Fibroblast of lung (primary cell): ENCODE results near the gene RAG2. TPM values are rescaled to one million over a fixed set of nuclear protein-coding genes. Genes with fewer than 3 reads are reported as not detected.

Source experiments
- DNase-seq, 2 donors: peaks; one replicate each; pipeline versions ENCODE4 v3.0.0 to v3.0.0-alpha.2; 2010; ENCODE audit warnings: low read depth in 2 of 2
- H2AFZ ChIP-seq: 2 replicates; pipeline ENCODE4 v1.5.1; 2012; ENCODE audit warnings: low read length, control low read depth, inconsistent platforms
- H3K27ac ChIP-seq: 2 replicates; pipeline ENCODE4 v1.5.1; 2011; ENCODE audit warnings: low read length, control low read depth; ENCODE audit not compliant: insufficient read depth
- H3K27me3 ChIP-seq: 2 replicates; pipeline ENCODE4 v1.5.1; 2011; ENCODE audit warnings: mild to moderate bottlenecking, low read length; ENCODE audit not compliant: control insufficient read depth, insufficient read depth
- H3K36me3 ChIP-seq: 2 replicates; pipeline ENCODE4 v1.5.1; 2011; ENCODE audit warnings: low read length; ENCODE audit not compliant: control insufficient read depth, insufficient read depth
- H3K4me1 ChIP-seq: 2 replicates; pipeline ENCODE4 v1.5.1; 2011; ENCODE audit warnings: low read length; ENCODE audit not compliant: control insufficient read depth, insufficient read depth; ENCODE audit errors: extremely low read depth
- H3K4me2 ChIP-seq: 2 replicates; pipeline ENCODE4 v1.5.1; 2011; ENCODE audit warnings: low read length, control low read depth; ENCODE audit not compliant: insufficient read depth; ENCODE audit errors: extremely low read depth
- H3K4me3 ChIP-seq, 4 experiments: fragments of 200-600 bp in 1 of 4; sonication (generic) in 1 of 4; replicated peaks in 1 of 4; 2 replicates each; pipeline ENCODE4 v1.5.1; 2011 to 2016; ENCODE audit warnings: low read length in 4 of 4, low read depth in 3 of 4, mild to moderate bottlenecking in 3 of 4, control low read depth in 2 of 4, inconsistent platforms in 1 of 4, mixed read lengths in 1 of 4; ENCODE audit not compliant: insufficient read depth in 1 of 4; ENCODE audit errors: control extremely low read depth in 1 of 4
- H3K79me2 ChIP-seq: 2 replicates; pipeline ENCODE4 v1.5.1; 2012; ENCODE audit warnings: mild to moderate bottlenecking, low read length, inconsistent platforms; ENCODE audit not compliant: control insufficient read depth, insufficient read depth
- H3K9ac ChIP-seq: 2 replicates; pipeline ENCODE4 v1.5.1; 2011; ENCODE audit warnings: mild to moderate bottlenecking, low read length, control low read depth; ENCODE audit not compliant: insufficient read depth
- H3K9me3 ChIP-seq: 2 replicates; pipeline ENCODE4 v1.5.1; 2012; ENCODE audit warnings: low read depth, low read length; ENCODE audit not compliant: control insufficient read depth, insufficient read depth
- H4K20me1 ChIP-seq: 2 replicates; pipeline ENCODE4 v1.5.1; 2011; ENCODE audit warnings: low read length; ENCODE audit not compliant: control insufficient read depth, insufficient read depth; ENCODE audit errors: extremely low read depth
- EZH2 ChIP-seq: IDR thresholded peaks from 2 replicates; pipeline ENCODE4 v1.5.1; 2012; ENCODE audit warnings: low read length, control low read depth, mild to moderate bottlenecking; ENCODE audit errors: missing control alignments
- polyA plus RNA-seq, 2 donors: library from polyadenylated mRNA; depleted of rRNA in 1 of 2; stranded (reverse) in 1 of 2; unstranded in 1 of 2; fragments of >200 nt; gene quantifications; 2 replicates each; pipeline ENCODE4 v1.2.1, GENCODE V29; 2011 to 2012; ENCODE audit warnings: missing spikeins in 1 of 2
- total RNA-seq: library from RNA; depleted of rRNA; stranded (reverse); fragments of >200 nt; gene quantifications from 2 replicates; pipeline ENCODE4 v1.2.1, GENCODE V29; 2014
- TF ChIP-seq, protein P1 (sequence below), 2 donors: IDR thresholded peaks in 1 of 2; conservative IDR thresholded peaks in 1 of 2; 1 replicate in 1 of 2; 2 replicates in 1 of 2; pipeline ENCODE4 v1.5.1; 2011 to 2012; ENCODE audit warnings: low read length in 2 of 2, control low read depth in 1 of 2, inconsistent platforms in 1 of 2, low read depth in 1 of 2, mild to moderate bottlenecking in 1 of 2

The RAG2 gene
- total and polyA plus RNA-seq, 2 donors (not counting 1 experiment from before 2014, with no cell fraction given) = not detected

DNA sequence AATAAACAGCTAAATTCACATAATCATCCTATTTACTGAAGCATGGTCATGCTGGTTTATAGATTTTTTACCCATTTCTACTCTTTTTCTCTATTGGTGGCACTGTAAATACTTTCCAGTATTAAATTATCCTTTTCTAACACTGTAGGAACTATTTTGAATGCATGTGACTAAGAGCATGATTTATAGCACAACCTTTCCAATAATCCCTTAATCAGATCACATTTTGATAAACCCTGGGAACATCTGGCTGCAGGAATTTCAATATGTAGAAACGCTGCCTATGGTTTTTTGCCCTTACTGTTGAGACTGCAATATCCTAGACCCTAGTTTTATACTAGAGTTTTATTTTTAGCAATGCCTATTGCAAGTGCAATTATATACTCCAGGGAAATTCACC is 19.6 kb downstream of the RAG2 start:
- H3K4me2 ChIP-seq = no peak overlapping the region
- H2AFZ ChIP-seq = no peak overlapping the region
- DNase-seq = peak in 1 of 2 donors; percentile 18
- TF ChIP-seq, protein P1, sequence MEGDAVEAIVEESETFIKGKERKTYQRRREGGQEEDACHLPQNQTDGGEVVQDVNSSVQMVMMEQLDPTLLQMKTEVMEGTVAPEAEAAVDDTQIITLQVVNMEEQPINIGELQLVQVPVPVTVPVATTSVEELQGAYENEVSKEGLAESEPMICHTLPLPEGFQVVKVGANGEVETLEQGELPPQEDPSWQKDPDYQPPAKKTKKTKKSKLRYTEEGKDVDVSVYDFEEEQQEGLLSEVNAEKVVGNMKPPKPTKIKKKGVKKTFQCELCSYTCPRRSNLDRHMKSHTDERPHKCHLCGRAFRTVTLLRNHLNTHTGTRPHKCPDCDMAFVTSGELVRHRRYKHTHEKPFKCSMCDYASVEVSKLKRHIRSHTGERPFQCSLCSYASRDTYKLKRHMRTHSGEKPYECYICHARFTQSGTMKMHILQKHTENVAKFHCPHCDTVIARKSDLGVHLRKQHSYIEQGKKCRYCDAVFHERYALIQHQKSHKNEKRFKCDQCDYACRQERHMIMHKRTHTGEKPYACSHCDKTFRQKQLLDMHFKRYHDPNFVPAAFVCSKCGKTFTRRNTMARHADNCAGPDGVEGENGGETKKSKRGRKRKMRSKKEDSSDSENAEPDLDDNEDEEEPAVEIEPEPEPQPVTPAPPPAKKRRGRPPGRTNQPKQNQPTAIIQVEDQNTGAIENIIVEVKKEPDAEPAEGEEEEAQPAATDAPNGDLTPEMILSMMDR (conservative IDR thresholded peaks at IDR 0.05 in 1 of 2, IDR thresholded peaks at IDR 0.05 in 1 of 2; ENCODE audit: low read depth in 1 of 2, low read length in 2 of 2) = no peak
- no peak for TF ChIP-seq EZH2
- H3K79me2 ChIP-seq = no peaks in the 10 kb centered on the region
- no peaks in the 10 kb centered on the region for H3K36me3 ChIP-seq
- H3K27ac ChIP-seq = no peak overlapping the region
- H3K27me3 ChIP-seq = no peaks in the 10 kb centered on the region
- no peaks in the 10 kb centered on the region for H3K9me3 ChIP-seq
- no peak overlapping the region for H3K4me3 ChIP-seq
- H3K9ac ChIP-seq = no peak overlapping the region
- H4K20me1 ChIP-seq = peaks cover 2% of the 10 kb centered on the region
- no peaks in the 10 kb centered on the region for H3K4me1 ChIP-seq

DNA sequence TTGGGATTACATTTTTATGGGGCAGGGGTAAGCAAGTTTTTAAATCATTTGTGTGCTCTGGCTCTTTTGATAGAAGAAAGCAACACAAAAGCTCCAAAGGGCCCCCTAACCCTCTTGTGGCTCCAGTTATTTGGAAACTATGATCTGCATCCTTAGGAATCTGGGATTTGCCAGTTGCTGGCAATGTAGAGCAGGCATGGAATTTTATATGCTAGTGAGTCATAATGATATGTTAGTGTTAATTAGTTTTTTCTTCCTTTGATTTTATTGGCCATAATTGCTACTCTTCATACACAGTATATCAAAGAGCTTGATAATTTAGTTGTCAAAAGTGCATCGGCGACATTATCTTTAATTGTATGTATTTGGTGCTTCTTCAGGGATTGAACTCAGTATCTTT is 20.2 kb downstream of the RAG2 start:
- H3K4me1 ChIP-seq = no peaks in the 10 kb centered on the region

DNA sequence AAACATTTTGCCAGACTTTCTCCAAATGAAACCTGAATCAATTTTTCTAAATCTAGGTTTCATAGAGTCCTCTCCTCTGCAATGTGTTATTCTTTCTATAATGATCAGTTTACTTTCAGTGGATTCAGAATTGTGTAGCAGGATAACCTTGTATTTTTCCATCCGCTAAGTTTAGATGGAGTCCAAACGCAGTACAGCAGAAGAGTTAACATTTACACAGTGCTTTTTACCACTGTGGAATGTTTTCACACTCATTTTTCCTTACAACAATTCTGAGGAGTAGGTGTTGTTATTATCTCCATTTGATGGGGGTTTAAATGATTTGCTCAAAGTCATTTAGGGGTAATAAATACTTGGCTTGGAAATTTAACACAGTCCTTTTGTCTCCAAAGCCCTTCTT is 20.7 kb downstream of the RAG2 start:
- DNase-seq = peak in 1 of 2 donors; percentile 22
- Histone ChIP-seq H3K9ac (no peak overlapping the region), H3K4me2 (no peak overlapping the region), H3K4me3 (no peak overlapping the region), H3K27me3 (no peaks in the 10 kb centered on the region), H3K9me3 (no peaks in the 10 kb centered on the region), H3K4me1 (no peaks in the 10 kb centered on the region), H2AFZ (no peak overlapping the region), H3K27ac (no peak overlapping the region), H3K79me2 (no peaks in the 10 kb centered on the region), H3K36me3 (no peaks in the 10 kb centered on the region), H4K20me1 (no peaks in the 10 kb centered on the region)
- TF ChIP-seq, protein P1 (conservative IDR thresholded peaks at IDR 0.05 in 1 of 2, IDR thresholded peaks at IDR 0.05 in 1 of 2; ENCODE audit: low read depth in 1 of 2, low read length in 2 of 2) = no peak
- TF ChIP-seq EZH2 = no peak

More for the DNA sequence above, 20.2 kb downstream of the RAG2 start:
- Histone ChIP-seq H3K27me3 (no peaks in the 10 kb centered on the region), H2AFZ (no peak overlapping the region), H3K27ac (no peak overlapping the region), H3K9me3 (no peaks in the 10 kb centered on the region), H3K4me2 (no peak overlapping the region), H3K36me3 (no peaks in the 10 kb centered on the region), H3K79me2 (no peaks in the 10 kb centered on the region), H3K9ac (no peak overlapping the region), H3K4me3 (no peak overlapping the region), H4K20me1 (no peaks in the 10 kb centered on the region)
- TF ChIP-seq, protein P1 (conservative IDR thresholded peaks at IDR 0.05 in 1 of 2, IDR thresholded peaks at IDR 0.05 in 1 of 2; ENCODE audit: low read depth in 1 of 2, low read length in 2 of 2) = no peak
- no peak for TF ChIP-seq EZH2
- peak in 1 of 2 donors; percentile 83 for DNase-seq
